HFF-Myc (cell line): ENCODE measurements around the gene RAPH1.

ENCODE experiments used
- DNase-seq: peaks from one replicate; pipeline ENCODE4 v3.0.0-alpha.2; 2011; ENCODE audit warnings: low read depth; ENCODE audit errors: extremely low read depth
- H3K4me3 ChIP-seq: replicated peaks from 2 replicates; pipeline ENCODE4 v1.5.1; 2011; ENCODE audit warnings: low read depth, mild to moderate bottlenecking, control low read depth, low read length
- TF ChIP-seq, protein P1 (sequence below): IDR thresholded peaks from 2 replicates; pipeline ENCODE4 v1.5.1; 2012; ENCODE audit warnings: mild to moderate bottlenecking, low read depth, low read length, control low read depth; ENCODE audit errors: missing control alignments

The RAPH1 gene

DNA sequence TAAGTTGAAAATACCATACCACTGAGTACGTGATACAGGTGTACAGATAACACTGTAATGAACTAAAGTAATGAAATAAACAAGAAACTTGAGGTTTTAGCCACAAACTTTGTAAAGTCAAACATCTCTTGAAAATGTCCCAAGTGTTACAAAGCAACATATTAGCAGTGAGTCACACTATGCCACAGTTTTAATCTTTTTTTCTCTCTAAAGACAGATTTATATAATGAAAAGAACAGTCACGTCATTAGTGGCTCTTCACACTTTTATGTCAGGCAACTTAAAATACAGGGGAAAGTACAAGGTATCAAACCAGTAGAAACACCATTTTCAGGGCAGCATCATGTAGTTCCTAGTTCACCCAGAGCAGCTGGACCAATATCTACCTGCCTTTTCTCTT lies 42.1 kb downstream of the RAPH1 start:
- H3K4me3 ChIP-seq = no peak overlapping the region
- no peak for DNase-seq
- TF ChIP-seq, protein P1, sequence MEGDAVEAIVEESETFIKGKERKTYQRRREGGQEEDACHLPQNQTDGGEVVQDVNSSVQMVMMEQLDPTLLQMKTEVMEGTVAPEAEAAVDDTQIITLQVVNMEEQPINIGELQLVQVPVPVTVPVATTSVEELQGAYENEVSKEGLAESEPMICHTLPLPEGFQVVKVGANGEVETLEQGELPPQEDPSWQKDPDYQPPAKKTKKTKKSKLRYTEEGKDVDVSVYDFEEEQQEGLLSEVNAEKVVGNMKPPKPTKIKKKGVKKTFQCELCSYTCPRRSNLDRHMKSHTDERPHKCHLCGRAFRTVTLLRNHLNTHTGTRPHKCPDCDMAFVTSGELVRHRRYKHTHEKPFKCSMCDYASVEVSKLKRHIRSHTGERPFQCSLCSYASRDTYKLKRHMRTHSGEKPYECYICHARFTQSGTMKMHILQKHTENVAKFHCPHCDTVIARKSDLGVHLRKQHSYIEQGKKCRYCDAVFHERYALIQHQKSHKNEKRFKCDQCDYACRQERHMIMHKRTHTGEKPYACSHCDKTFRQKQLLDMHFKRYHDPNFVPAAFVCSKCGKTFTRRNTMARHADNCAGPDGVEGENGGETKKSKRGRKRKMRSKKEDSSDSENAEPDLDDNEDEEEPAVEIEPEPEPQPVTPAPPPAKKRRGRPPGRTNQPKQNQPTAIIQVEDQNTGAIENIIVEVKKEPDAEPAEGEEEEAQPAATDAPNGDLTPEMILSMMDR = no peak

DNA sequence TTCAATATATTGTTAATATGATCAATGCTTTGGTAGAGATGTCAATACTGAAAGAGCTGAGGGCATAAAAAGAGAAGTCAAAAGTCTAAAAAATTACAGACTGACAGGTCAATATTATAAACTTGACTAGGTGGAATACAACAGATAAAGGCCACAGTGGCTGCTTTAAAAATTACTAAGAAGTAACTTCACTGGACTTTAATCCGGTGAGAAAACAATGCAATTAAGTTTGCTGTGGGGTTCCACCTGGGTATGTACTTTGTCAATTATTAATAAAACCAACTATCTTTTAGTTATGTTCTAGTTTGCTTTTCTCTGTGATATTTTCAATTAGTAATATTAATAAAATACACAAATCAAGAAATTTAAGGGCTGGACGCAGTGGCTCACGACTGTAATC lies 44.7 kb downstream of the RAPH1 start:
- TF ChIP-seq, protein P1 = no peak
- H3K4me3 ChIP-seq = no peak overlapping the region
- DNase-seq = no peak

DNA sequence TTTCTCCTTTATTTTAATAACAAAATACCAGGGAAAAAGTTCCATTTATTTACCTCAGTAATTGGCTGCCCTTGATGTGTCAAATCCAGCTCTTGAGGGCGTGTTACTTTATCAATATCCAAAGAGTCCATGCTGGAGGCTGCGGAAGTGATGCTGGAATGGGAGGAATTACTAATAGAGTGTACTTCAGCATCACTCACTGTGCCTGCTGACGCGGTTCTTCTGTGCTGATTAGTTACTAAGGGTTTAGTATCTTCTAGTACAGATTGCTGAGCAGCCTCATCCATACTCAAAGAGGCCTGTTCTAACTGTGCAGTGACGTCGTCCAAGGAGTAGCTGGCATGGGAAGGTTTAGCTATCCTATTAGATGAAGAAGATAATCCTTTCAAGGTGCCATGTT lies 45.6 kb downstream of the RAPH1 start:
- TF ChIP-seq, protein P1 = no peak
- DNase-seq = no peak
- H3K4me3 ChIP-seq = no peak overlapping the region

DNA sequence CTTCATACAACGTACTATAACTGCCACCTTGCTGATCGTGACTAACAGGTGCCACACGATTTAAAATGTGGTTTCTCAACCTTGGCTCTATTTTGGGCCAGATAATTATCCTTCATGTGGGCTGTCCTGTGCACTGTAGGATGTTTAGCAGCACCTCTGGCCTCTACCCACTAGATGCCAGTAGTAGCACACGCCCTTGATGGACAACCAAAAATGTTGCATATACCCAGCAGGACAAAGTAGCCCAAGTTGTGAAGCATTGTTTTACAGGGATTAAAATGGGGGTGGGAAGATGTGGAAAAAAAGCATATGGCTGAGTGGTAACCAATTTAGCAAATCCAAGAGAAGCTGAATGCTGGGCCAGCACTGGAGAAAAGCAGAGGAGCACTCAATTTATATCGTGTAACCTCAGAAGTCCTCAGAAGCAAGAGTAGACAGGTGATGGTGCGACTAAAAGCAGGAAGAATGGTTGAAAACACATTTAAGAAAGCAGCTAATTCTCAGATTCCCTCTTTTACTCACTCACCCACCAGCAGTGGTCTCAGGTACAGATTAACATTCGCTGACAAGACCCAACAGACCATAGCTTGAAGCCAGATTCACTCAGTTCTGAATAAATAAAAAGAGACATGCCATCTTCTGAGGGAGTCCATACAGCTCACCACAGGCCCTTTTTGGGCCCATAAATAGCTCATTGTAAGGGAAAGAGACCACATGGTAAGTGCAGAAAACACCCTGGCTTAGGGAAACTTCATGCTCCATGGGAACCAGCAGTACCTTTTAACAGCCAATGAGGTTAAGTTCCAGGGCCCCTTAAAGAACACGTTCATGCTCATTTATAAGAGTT lies 50.6 kb downstream of the RAPH1 start:
- H3K4me3 ChIP-seq = no peak overlapping the region
- no peak for DNase-seq
- TF ChIP-seq, protein P1 = peak; percentile 50

DNA sequence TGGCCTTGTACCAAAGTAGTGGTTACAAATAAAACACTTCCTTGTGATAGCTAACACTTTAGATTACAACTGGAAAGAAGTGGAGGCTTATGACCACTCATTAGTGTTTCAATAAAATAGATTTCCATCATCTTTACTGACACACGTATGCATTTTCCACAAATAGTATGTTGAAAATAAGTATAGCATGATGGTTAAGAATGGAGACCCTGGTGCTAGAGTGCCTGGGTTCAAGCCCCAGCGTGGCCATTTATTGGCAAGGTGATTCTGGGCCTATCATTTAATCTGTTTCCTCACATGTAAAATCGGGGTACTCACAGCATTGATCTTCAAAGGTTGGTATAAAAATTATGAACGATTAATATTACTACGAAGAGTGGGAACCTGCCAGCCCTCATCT lies 54.5 kb downstream of the RAPH1 start:
- no peak overlapping the region for H3K4me3 ChIP-seq
- TF ChIP-seq, protein P1 = no peak
- no peak for DNase-seq

DNA sequence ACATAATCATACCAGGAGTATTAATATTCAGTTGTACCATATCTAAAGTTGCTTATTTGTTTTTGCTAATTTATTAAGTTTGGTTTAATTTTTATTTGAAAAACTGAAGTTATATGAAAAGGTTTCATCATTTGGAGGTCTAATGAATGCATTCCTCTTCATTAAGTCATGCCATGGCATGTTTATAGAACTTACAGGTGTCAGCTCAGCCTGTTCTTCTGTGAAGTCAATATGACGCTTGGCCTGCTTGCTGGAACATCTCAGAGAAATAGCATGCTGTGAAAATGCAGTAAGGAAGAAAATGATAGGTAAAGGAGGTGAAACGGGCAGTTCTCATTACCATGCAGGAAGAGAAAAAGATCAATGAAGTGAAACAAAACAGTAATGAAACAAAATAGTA lies 58.2 kb downstream of the RAPH1 start:
- no peak for DNase-seq
- no peak overlapping the region for H3K4me3 ChIP-seq

More for the DNA sequence above, 58.2 kb downstream of the RAPH1 start:
- TF ChIP-seq, protein P1 = no peak
